ENCODE measurements around the gene PRKN.

PRKN gene

GRCh38 chr6:162379757-162380409, 347.7 kb downstream of the PRKN start:
- DNase-seq (ENCODE audit: low read depth in 3 of 3) = no peak

DNA sequence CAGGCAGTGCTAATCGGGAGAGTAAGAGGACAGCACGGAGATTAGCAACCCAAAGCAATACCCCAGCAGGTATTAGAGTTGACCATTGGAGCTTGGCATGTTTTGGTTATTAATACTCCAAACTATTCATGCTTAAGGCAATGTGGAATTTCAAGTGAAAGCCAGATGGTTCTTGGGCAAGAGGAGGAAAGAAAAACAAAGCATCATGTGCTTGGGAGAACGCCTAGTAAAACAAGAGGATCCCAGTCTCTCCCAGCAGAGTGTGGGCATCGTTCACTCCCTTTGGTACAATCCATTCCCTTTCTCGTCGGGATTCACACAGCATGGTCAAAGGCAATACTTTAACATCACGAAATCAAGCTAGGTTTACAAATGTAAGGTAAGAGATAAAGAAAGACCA, 349.8 kb downstream of the PRKN start:
- DNase-seq (ENCODE audit: low read depth in 3 of 3) = no peak

GRCh38 chr6:162373868-162374267, 353.7 kb downstream of the PRKN start:
- DNase-seq (ENCODE audit: low read depth in 3 of 3) = no peak

DNA sequence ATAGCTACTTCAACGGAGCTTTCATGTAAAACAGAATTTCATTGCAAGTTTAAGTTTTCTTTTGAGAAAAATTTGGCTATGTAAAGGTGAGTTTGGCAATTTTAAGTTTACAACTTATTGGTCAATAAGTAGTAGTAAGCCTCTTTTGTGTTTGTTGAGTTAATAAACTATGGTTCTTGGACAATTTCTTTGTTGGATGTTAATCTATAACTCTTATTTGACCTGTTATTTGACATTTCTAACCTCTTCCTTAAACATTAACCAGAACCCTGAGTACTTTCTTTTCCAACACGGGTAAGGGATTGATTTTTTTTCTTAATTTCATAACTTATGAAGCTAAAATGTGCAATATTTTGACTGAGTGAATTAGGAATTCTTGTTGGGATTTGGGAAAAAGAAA, 354.4 kb downstream of the PRKN start:
- DNase-seq (ENCODE audit: low read depth in 3 of 3) = no peak

GRCh38 chr6:162372106-162372505, 355.5 kb downstream of the PRKN start:
- no peak for DNase-seq (ENCODE audit: low read depth in 3 of 3)

DNA sequence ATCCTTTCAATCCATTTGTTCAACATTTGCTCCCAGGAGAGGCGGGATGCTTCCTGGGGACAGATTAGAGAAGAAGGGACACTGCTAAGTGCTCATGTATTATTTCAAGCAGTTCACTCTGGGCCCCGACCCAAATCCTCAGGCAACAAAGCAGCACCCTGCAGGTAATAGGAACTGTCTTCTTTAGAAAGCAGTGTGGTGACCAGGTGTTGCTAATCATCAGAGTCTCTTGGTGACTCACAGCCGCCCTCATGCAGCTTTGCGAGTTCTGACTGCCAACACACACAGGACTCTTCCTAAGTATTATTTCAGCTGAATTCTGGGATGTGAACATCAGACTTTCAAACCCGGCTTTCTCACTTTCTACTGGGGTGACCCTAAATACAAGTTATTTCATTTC, 356.4 kb downstream of the PRKN start:
- DNase-seq (ENCODE audit: low read depth in 3 of 3) = no peak

DNA sequence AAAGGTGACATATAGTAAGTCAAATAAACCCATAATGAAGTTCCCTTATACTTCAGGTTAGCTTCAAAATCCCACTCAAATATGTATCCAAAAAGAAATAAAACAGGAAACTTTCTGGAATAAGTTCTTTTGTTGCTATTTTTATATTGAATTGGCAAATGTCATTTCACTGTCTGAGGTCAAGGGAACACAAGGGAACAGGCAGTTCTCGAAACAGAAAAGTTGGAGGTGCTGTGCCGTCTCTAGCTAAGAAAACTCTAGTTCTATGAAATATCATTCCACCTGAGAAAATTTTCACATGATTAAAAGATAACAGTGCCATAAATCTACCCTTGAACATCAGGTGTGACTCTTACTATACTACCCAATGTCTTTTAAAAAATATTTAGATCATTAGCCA, 358.5 kb downstream of the PRKN start:
- no peak for DNase-seq (ENCODE audit: low read depth in 3 of 3)

DNA sequence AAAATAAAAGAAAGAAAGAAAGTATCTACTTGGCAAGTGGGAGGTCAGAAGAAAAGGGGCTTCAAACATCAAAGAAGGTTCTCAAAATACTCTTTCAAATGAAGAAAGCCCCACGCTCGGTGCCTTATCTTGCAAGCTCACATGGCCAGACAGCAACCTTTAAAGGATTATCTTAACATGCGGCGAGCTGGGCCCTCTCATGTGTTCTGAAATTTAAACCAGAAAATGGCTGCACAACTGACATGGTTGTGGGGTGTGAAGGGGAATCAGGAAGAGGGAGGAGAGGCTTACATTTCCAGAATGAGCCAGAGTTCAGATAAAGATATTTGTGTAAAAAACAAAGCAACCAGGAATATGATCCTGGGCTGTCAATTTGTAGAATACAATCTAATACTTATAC, 363.1 kb downstream of the PRKN start:
- no peak for DNase-seq (ENCODE audit: low read depth in 3 of 3)

DNA sequence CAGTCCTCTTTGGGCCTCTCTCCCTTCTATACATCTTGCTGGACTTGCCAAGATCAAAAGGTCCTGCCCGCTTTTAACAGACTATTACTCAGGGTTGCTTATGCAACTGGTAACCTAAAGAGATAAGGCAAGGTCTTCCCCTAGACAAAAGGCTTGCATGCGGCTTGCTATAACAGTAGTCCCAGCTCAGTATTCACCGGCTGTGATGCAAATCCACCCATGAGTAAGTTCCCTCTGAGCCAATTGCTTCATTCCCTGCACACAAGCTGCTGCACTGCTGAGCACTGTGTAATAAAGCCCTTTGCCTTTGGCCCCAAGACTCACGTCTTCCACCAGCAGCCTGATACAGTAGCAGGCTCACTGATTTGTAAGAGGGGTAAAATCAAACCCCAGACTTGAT, 363.8 kb downstream of the PRKN start:
- DNase-seq (ENCODE audit: low read depth in 3 of 3) = no peak

- DNase-seq (ENCODE audit: low read depth in 3 of 3) = no peak
Observed at GRCh38 chr6:162360901-162361567, 366.5 kb downstream of the PRKN start.

DNA sequence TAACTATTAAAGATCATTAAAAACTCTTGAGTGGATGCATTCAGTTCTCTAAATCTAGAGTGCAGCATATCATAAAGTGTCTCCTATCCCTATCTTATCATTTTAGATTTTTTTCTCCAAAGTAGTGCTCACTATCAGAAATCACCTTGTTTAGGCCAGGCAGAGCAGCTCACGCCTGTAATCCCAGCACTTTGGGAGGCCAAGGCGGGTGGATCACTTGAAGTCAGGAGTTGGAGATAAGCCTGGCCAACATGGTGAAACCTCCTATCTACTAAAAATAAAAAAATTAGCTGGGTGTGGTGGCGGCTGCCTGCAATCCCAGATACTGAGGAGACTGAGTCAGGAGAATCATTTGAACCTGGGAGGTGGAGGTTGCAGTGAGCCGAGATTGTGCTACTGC, 368.9 kb downstream of the PRKN start:
- DNase-seq (ENCODE audit: low read depth in 3 of 3) = no peak

DNA sequence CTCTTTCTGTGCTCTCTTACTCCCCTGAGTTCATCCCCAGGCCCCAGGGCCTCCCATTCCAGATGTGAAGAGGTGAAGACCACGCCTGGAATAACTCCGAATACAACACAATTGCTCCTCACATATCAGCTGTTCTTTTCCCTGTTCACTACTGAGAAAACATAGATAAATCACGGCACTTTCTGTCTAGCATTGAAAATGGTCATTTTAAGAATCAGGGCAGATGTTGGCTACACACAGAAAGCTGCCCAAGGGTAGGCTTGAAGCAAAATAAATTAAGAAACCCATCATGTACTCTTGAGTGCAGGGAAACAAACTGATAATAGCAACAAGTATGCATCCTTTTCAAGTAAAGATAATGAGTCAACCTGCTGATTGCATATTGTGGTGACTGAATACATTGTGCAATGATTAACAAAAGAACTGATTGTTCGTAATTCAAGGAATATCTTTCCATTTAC, 382.5 kb downstream of the PRKN start:
- no peak for DNase-seq (ENCODE audit: low read depth in 3 of 3)

- no peak for DNase-seq (ENCODE audit: low read depth in 3 of 3)
Observed at GRCh38 chr6:162344646-162345010, 382.9 kb downstream of the PRKN start.

GRCh38 chr6:162343936-162344645, 383.5 kb downstream of the PRKN start:
- no peak for DNase-seq (ENCODE audit: low read depth in 3 of 3)

DNA sequence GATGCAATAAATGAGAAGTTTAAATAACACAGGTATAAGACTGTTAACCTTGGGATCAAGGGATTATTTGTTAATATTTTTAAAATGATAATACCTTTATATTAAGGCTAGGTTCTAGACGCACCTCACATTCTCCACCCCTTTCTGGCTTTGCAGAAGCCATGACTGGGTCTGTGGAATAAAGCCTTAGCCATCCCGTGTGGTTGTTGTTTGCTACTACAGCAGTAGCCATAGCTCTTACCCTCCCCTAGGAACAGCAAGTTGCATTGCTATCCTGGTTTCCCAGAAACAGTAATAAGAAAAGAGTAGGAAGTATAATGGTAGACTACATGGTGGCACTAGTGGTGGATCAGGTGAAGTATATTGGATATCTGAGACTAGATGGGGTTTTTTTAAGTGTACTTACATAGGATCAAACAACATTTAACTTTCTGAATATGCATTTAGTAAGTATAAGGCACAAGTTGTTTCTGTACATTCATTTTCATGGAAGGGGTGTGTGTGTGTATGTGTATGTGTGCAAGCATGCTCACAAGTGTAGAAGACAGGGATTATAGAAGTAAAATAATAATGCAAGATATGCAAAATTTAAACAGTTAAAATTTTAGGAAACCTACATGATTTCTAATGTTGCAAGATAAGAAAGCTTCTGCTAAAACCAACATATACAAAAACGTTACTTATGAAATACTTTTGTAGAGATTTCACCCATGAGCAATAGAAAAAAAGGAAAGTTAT, 384.2 kb downstream of the PRKN start:
- no peak for DNase-seq (ENCODE audit: low read depth in 3 of 3)

GRCh38 chr6:162337412-162337811, 390.2 kb downstream of the PRKN start:
- DNase-seq (ENCODE audit: low read depth in 3 of 3) = no peak

- DNase-seq (ENCODE audit: low read depth in 3 of 3) = no peak
Observed at GRCh38 chr6:162336359-162336758, 391.2 kb downstream of the PRKN start.

DNA sequence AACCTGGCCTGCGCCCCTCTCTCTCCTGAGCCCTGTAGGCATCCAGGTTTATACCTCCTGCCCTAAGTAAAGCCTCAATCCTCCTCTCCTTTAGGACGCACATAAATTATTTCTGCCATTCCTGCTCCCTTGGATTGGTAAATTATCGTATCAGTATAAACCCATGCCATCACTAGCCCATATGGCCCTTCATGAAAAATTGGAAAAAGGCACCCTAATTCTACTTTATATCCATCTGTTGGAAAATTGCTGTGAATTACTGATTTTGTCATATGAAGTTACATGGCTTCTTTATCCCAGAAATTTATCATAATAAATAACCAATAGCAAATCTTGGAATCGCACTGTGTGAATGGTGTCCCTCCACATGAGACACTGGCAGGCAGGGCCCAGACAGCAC, 395.2 kb downstream of the PRKN start:
- DNase-seq (ENCODE audit: low read depth in 3 of 3) = no peak

GRCh38 chr6:162331911-162332310, 395.7 kb downstream of the PRKN start:
- no peak for DNase-seq (ENCODE audit: low read depth in 3 of 3)

DNA sequence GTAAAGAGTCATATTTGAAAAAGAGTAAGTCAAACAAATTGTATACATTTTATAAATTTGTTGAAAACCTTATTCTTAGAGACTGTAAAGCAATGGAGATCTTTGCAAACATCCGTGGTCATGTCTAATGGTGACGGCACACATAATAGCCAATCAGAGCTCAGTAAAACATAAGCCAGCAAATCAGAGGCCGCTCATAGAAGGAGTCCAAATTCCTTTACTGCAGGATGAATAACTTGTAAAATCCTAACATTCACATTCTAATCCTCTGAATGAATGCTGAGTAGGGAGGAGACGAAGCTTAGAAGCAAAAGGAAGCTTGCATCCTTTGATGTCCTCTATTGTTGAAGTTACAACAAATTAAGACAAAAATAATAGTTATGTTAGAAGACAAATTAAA, 401.7 kb downstream of the PRKN start:
- no peak for DNase-seq (ENCODE audit: low read depth in 3 of 3)

- no peak for DNase-seq (ENCODE audit: low read depth in 3 of 3)
Observed at GRCh38 chr6:162325051-162325450, 402.5 kb downstream of the PRKN start.

DNA sequence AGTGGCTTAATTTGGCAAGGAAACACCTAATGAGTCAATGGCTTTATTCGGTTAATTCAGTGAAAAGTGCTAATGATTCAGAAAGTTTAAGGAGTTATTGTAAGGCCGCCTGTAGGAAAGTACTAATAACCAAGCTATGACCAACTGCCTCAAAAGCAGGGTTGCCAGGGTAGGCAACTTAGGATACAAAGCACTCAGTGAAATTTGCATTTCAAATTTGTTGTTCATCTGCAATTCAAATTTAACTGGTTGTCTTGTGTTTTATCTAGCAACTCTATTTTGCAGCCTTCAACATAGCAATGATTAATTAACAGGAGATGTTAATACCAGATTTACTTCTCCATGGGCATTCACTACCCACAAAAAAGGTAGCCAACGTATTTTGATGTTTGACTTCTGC, 412.3 kb downstream of the PRKN start:
- no peak for DNase-seq (ENCODE audit: low read depth in 3 of 3)
